NCI-H2029 (cell line): Measurements from ENCODE around the gene POU6F2.
A peak's percentile ranks its signal among the peaks of the same experiment; 100 is the strongest.
"Not testable (repeated sequence)": the region's sequence is repeated elsewhere in the genome, so short reads cannot be mapped to it uniquely, and the experiment has no call there.

ENCODE experiments used
- DNase-seq: peaks from one replicate; lab custom pipeline; 2025; lab: John Stamatoyannopoulos, UW

POU6F2 gene

DNA sequence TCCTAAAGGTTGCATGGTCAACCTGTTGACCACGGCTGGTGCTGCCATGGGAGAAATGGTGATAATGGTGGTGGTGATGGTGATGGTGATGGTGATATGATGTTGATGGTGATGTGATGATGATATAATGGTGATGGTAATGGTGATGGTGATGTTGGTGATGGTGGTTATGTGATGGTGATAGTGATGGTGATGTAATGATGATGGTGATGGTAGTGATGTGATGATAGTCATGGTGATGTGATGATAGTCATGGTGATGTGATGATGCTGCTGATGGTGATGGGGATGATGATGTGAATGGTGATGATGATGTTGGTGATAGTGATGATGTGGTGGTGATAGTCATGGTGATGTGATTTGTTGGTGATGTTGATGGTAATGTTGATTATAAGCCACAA, 23.9 kb downstream of the POU6F2 start:
- no peak for DNase-seq

DNA sequence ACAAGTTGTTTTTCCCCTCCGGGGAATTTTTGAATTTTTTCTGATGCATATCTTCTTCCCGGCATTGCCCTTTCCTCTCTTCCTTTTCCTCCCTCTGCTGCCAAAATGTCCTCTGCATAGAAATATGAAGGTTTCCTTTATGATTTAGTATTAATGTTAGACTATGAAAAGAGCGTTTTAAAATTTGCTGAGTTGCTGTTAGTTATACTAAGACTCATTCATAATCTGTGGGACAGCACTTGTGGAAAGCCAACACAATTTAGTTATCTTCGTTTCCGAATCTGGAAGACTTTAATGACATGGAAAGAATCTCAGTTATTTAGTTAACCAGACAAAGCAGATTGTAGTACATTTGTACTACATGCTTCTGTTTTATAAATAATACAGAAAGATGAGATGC, 25.0 kb downstream of the POU6F2 start:
- DNase-seq, result no peak

DNA sequence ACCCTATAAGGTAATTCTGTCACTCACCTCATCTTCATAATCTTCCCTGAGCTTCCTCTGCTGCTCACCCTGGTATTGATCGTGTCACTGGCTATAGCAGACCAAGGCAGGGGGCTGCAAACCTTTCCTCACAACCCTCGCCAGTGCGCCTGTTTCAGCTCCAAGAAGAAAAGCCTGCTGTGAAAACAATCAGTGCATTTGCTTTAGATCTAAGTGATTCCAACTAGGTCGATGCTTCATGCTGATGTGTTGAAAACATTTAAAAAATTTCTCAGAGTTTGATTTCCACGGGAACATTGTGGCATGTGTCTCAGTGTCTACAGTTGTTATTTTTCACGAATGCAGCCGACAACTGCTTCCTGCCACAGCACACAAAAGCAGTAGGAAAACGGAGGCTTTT, 27.3 kb downstream of the POU6F2 start:
- no peak for DNase-seq

DNA sequence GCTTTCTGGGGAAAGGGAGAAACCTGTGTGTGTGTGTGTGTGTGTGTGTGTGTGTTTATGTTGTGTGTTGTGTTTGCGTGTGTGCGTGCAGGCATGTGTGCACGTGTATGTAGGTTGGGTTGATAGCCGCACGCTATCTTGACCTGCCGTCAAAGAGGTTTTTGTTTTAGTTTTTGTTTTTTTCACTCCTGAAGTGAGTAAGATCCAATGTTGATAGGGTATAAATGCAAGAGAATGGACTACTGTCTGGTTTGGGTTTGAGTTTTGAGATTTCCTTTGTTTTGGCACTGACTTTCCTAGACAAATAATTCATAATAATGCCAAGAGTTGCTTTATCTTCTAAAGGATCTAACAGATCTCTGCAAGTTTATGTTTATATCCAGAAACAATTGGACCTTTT, 27.8 kb downstream of the POU6F2 start:
- no peak for DNase-seq

DNA sequence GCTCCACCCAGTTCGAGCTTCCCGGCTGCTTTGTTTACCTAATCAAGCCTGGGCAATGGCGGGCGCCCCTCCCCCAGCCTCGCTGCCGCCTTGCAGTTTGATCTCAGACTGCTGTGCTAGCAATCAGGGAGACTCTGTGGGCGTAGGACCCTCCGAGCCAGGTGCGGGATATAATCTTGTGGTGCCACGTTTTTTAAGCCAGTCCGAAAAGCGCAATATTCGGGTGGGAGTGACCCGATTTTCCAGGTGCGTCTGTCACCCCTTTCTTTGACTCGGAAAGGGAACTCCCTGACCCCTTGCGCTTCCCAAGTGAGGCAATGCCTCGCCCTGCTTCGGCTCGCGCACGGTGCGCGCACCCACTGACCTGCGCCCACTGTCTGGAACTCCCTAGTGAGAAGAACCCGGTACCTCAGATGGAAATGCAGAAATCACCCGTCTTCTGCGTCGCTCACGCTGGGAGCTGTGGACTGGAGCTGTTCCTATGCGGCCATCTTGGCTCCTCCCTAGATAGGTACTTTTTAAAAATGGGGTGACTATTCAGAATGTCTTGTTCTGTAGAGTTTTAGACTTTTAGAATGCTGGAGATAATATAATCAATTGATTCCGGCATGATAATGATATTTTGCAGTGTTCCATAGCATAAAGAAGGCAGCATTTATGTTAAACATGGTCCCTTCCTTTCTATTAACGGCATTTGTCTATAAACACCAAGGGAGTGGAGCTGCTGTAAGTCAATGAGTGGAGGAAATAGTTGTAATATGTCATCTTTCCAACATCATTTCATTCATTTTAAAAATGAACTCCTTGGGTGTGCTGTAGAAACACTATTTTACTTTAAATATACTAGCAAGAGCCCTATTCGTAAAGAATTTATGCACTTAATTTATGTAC, 35.6 kb downstream of the POU6F2 start:
- not testable (repeated sequence) for DNase-seq

DNA sequence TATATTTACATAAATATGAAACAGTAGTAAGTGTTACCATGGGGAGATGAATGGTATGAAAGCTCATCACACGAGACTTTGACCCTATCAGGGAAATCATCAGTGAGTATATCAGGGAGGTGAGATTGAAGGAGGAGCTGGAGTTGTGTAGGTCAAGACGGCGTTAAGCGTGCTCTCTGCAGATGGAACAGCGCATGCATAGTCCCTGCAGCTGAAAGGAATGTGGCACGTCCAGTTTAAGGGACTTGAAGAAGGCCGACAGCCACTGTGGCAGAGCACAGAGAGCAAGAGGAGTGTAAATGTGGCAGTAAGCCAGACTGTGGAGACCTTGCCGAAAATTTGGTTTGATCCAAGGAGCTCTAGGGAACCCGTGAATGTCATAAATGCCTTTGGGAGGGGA, 38.9 kb downstream of the POU6F2 start:
- DNase-seq, result peak; percentile 16

DNA sequence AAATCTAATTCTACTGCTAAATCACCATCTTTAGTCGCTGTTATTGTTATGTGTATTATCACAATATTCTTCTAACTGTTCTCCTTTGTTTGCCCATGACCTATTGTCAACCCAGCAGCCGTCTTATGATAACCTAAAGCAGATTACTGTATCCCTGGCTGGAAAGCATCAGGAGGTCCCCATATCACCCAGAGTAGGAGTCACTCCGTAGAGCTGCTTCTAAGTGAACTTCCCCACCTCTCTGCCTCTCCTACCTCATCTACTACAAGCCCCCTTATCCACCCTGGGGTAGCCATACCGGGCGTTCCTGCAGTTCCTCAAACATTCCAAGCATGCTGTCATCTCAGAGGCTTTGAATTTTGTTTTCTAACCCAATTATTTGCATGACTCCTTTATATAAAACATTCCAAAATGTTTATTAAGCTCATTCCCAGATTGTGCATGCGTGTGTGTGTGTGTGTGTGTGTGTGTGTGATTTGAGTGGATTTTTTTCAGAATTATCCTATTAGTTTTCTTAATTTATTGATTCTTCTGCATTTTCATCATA, 39.7 kb downstream of the POU6F2 start:
- DNase-seq, result no peak

DNA sequence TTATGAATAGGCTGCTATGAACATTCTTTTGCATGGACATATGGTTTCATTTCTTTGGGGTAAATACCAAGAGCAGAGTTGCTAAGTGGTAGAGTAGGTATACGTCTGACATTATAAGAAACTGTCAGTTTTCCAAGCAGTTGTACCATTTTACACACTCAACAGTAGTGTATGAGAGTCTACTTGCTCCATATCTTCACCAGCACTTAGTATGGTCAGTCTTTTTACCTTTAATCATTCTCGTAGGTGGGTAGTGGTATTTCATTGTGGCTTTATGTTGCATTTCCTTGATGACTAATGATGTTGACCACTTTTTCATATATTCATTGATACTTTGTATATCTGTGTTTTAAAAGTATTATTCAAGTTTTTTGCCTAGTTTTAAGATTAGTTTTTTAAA, 45.1 kb downstream of the POU6F2 start:
- no peak for DNase-seq

DNA sequence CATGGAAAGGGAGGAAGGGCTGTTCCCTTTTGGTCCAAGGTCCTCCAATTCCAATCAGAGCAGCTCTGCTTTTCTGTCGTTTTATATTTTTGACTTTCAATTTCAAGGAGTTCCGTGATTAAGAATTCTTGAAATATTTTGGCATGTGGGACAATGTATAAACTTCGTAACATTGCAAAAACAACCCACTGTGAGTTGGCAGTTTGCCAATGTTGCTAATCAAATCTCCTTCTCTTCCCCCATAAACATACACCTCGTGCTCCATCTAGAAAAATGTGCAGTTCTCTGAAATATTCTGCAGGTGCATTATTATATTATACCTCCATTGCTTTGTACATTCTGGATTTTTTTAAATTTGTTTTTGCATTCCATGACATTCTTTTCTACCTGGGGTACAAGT, 49.8 kb downstream of the POU6F2 start:
- DNase-seq, result no peak

DNA sequence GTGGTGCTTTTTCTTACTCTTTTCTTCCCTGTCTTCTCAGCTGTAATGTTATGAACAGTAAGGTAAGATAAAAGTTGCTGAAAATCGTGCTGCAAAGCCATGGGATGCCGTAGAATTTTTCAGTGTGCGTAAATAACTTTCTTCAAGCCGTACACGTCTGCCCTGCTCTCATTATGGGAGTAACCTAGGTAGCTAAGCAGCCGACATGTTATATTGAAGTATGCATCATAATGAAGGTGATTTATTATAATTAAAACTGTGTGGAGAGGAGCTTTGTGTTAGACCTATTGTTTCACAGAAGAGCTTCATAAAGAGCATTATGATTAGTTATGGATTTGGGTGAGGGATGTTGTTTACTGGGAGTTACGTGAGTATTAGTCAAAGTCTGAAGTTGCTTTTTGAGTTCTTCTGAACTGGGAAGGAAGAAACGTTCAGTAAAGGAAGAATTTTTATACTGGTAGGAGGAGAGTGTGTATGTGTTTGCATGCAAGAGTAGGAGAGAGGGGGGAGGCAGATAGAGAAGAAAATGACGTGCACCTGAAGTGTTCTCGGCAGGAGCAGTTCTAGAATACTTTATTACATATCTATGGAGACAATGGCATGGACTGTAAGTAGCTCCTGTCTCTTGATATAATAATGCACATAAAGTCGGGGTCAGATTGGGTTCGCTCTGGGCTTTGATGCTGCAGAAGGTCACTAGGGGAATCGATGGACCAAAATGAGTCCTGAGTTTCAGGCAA, 56.3 kb downstream of the POU6F2 start:
- DNase-seq, result no peak

DNA sequence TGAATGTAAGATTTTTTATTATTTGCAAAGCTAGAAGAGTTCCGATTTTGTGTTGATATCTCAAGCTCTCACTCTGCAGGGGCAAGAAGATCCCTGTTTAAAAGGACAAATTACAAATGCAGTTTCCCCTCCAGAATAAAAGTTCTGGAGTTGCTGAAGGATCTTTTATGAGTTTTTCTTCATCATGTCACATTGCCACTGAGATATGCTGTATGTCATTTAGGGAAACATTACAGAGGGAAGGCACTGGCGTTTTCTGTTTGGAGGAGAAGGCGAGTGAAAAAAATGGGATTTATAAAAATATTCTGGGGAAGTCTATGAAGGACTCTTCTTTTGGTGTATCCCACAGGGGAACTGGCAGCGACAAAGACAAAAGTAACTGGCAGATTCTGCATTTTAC, 57.4 kb downstream of the POU6F2 start:
- no peak for DNase-seq

DNA sequence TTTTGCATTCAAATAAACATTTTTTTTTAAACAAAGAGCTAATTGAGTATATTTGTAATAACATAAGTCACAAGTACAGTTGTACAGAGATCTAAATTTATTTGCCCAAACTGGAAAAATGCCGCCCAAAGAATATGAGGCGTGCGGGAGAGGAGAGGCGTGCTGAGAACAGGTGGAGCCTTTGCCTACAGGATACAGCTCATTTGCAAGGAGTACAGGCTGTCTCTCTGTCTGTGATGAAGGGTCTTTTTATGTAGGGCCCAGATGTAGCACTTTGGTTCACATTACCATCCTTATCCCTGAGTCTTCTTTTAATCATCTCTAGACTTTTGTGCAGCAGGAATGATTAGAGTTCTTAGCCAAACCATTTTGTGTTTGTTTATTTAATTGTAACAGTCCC, 58.2 kb downstream of the POU6F2 start:
- DNase-seq, result no peak

DNA sequence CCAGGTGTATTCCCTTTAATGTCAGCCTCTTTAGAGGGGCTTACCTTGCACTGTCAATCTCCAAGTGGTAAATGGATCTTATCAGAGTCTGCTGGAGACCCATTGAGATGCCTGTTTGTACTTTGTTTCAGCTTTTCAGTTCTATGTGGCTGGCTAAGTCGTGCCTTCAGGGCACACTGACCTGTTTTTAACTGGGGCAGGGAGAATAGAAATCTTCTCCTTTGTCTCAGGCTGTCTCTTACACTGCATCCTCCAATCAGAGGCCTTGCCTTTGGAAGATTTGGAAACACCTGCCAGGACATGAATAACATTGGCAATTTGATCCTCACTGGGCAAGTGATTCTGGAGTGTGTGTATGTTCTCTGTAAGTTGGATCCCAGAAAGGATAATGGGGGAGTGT, 65.0 kb downstream of the POU6F2 start:
- no peak for DNase-seq

DNA sequence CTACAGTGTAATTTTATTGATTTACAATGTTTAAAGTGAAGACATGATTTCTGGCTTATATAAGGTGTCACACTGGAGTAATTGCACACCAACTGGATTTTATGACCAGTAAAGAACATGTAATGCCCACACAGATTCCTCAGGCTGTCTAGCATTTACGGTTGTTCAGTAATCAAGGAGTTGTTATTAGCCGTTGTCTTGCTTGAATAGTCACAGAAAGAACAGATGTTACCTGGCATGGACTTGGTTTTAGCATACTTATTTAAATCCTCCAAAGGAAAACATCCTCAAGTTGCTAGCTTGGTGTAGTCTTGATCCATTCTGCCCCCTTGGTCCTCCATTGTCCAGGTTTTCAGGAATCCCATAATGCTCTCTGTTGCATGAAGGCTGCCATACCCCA, 65.8 kb downstream of the POU6F2 start:
- DNase-seq, result no peak

DNA sequence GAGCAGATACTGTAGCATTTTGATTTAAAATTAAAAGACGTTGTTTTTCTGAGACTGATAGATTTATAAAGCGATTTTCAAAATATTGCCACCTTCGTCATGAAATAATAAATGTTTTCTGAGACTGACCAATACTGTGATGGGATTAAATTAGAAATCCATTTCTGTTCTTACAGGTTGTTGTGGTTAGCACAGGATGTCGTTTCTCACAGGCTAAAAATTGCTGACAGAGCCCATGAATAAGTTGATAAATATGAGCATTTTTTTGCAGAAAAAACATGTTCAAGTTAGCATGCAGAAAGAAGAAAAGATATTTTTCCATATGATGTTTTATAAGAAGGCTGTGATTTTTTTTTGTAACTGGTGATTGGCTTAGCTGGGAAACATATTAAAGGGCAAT, 66.8 kb downstream of the POU6F2 start:
- DNase-seq, result no peak

DNA sequence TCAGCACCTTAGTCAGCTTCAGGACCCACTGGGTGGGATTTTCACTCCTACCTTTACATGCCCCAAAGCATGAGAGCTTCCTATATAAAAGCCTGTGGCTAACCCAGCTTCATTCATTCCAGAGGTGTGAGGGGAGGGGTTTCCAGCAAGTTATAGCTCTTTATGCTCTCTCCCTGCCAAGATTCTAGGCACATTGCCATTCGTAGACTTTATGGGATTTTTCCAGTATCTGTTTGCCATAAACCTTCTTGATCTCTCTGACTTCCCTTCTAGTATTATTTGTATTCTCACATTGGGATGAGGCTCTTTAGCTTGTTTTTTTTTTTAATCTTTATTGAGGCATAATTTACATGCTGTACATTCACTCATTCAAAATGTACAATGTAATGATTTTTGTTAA, 67.5 kb downstream of the POU6F2 start:
- DNase-seq, result no peak

DNA sequence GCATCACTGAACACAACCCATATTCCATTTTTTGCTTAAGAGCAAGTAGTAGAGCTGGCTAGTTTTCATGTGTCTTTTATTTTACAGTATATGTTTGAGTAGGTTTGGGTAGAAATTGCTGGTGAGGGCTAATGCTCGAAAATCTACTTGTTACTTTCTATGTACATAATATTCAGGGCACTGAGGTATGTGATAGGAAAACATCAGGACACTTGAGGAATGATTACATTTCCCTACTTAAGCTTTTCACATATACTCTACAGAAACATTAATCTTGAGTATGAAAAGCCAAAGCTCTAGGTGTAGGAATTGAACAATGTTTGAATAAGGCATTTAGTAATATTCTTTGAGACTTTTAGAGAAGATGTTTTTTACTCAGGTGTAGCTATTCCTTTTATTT, 73.6 kb downstream of the POU6F2 start:
- DNase-seq, result no peak

DNA sequence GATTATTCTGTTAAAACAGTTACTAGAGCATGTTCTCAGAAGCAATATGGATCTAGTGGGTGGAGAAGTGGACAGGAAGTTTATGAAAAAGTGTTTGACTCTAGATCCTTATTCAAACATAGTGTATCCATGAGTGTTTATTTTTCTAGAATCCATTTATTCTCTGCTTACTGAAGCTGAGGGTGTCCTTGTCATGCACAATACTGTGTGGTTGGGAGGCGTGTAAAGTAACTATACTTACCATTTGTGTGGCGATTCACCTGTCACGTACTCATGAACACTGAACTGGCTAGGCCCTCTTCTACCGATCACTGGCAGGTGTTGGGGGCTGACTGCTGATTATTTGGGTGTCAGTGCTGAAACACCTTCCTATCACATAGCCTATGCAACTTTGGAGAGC, 74.0 kb downstream of the POU6F2 start:
- peak; percentile 86 for DNase-seq

DNA sequence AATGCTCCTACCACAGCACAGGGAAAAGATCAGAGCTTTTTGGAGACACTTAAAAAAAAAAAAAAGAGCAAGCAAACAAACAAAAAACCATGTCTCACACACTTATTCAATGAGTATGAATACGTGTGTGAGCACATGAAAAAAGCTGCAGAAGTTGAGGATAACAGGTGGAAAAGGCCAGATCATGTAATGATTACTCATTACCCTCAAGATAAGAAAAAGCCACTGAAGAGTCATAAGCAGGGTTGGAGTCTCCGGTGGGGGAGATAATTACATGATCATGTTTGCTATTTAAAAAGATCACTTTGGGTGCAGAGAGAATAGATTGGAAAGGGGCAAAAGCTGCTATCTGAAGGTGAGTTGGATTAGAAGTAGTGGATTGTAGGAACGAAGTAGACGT, 77.0 kb downstream of the POU6F2 start:
- no peak for DNase-seq

DNA sequence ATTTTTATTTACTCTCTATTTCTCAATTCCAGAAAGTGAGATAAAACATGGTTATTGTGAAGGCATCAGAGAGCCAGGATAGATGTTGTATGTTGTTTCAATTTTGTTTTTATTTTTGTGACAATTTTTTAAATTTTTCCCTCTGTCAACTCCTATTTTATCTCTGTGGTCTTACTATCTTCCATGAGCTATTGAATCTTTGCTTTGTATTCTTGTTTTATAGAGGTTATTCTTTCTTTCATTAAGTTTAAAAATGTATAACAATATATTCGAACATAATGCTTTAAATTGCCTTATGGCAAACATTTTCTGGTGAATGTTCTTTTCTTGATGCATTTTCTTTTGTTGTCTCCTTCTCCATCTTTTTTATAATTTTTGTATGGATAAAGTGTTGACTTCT, 78.4 kb downstream of the POU6F2 start:
- no peak for DNase-seq

DNA sequence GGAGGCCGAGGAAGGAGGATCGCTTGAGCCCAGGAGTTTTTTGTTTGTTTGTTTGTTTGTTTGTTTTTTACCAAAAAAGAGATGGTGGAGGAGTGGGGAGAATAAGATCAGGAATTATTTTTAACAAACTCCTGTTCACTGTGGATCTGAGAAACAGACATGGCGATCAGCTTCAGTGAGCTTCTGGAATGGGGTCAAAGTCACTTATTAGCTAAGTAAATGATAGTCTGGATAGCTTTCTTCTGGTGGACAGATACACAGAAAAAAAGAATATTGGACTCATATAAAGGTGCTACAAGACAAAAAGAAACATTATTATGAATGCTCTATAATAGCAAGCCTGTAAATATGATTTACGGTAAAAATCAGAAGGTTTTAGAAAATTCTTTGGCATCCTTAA, 85.1 kb downstream of the POU6F2 start:
- no peak for DNase-seq

DNA sequence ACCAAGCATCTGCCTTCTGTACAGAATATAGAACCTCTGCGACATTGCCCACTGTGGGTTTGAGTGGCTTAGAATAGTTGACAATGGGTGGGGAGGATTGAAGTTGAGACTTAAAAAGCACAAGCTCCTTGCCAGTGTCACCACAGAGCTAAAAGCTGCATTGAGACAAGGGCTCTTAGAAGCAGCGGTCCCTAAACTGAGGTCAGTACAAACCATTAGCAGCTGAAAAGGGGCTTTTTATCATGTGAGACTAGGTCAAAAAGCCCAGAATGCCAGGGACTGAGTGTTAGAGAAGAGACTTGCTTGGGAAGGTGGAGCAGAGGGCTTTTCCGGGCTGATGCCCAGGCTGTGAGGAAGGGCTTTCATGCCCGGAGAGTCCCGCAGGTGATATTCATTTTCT, 91.3 kb downstream of the POU6F2 start:
- DNase-seq, result no peak
